ENCODE data around the gene ABCB6. TPM values are rescaled to one million over a fixed set of nuclear protein-coding genes. Genes with fewer than 3 reads are reported as not detected.

Gene ABCB6
- total RNA-seq, 1 donor from 2014 or later: 18.2 TPM

DNA sequence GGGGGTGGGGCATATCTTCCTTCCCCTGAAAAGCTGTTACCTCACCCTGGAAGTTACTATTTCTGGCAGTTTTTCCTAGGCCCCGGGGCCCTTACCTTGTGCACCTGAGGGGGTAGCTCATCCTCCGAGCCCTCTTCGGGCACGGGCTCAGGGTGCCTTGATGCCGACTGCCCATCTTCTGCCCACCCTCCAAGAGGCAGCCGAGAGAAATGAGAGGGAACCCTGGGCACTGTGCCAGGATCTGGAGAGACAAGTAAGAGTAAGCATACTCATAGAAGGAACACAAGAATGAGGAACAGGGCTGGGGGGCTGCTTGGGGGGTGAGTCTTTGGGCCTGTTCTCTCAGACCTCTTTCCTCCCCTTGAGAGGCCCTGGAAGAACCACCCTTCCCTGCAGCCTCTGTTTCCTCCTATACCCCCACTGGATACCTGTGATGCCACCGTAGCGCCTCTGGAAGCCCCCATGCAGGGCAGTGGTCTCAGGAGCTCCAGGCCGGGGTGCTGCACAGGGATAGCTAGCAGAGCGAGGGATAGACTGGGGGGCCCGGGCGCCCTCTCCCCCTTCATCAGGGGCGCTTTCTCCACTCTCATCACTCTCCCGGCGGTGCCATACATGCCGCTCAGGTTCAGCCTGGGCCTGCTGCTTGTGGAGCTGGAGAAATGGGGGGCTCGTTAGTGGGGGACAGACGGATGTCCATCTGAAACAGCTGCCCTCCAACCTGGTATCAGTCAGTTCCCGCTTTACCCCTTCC, 2.1 kb upstream of the ABCB6 start:
- no peaks in the 10 kb centered on the region for H3K9me3 ChIP-seq
- ATAC-seq (no peak), DNase-seq (no peak)
- intact Hi-C loops (cut with DNase I): loop anchor here (10.0 kb wide), 1 partner anchor 46 kb away; the partner anchor contains the start of genes CNPPD1, RETREG2 and SLC23A3
- no peaks in the 10 kb centered on the region for H3K27me3 ChIP-seq
- H3K36me3 ChIP-seq: peaks cover 66% of the 10 kb centered on the region
- H3K4me1 ChIP-seq: peaks cover 21% of the 10 kb centered on the region
- TF ChIP-seq, protein P1, sequence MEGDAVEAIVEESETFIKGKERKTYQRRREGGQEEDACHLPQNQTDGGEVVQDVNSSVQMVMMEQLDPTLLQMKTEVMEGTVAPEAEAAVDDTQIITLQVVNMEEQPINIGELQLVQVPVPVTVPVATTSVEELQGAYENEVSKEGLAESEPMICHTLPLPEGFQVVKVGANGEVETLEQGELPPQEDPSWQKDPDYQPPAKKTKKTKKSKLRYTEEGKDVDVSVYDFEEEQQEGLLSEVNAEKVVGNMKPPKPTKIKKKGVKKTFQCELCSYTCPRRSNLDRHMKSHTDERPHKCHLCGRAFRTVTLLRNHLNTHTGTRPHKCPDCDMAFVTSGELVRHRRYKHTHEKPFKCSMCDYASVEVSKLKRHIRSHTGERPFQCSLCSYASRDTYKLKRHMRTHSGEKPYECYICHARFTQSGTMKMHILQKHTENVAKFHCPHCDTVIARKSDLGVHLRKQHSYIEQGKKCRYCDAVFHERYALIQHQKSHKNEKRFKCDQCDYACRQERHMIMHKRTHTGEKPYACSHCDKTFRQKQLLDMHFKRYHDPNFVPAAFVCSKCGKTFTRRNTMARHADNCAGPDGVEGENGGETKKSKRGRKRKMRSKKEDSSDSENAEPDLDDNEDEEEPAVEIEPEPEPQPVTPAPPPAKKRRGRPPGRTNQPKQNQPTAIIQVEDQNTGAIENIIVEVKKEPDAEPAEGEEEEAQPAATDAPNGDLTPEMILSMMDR (IDR thresholded peaks at IDR 0.05): no peak
- H3K27ac ChIP-seq: no peak overlapping the region
- H3K4me3 ChIP-seq: no peak overlapping the region

DNA sequence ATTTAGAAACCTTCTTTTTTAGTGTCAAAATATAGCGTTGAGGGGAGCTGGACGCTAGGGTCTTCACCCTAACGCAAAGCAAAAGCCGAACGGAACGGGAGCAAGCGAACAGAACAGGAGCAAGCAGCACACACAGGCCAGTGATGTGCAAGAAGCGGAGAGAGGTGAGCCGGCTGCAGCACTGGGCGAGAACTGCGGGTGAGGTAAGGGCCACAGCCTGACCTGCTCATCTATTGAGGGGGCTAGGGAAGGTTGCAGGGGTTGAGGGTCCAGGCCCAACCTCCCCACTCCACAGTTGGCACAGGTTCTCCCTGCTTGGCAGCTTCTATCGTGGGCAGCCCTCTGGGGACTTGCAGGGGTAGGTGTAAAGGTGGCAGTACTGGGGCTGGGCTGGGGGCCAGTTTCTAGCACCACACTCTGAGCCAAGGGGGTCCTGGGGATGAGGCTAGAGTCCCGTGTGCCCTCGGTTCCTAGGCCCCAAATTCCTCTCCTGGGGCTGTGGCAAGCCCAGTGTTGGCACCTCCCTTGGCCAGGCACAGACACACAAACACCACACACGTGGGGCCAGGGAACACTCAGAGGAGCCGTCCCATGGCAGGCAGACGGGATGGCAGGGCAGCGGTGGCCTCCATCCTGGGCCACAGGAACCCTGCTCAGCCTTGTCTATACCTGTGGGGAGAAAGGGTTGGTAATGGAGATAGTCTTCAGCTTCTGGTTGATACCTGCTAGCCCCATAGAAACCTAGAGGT, 1.2 kb upstream of the ABCB6 start:
- TF ChIP-seq, protein P1 (IDR thresholded peaks at IDR 0.05): no peak
- Histone ChIP-seq H3K4me1 (peaks cover 21% of the 10 kb centered on the region), H3K27ac (peak overlapping the region; percentile 75), H3K4me3 (no peak overlapping the region), H3K36me3 (peaks cover 65% of the 10 kb centered on the region), H3K27me3 (no peaks in the 10 kb centered on the region), H3K9me3 (no peaks in the 10 kb centered on the region)
- ATAC-seq: no peak
- no peak for DNase-seq
- intact Hi-C loops (cut with DNase I): loop anchor here (10.0 kb wide), 1 partner anchor 45 kb away; the partner anchor contains the start of genes CNPPD1, RETREG2 and SLC23A3

DNA sequence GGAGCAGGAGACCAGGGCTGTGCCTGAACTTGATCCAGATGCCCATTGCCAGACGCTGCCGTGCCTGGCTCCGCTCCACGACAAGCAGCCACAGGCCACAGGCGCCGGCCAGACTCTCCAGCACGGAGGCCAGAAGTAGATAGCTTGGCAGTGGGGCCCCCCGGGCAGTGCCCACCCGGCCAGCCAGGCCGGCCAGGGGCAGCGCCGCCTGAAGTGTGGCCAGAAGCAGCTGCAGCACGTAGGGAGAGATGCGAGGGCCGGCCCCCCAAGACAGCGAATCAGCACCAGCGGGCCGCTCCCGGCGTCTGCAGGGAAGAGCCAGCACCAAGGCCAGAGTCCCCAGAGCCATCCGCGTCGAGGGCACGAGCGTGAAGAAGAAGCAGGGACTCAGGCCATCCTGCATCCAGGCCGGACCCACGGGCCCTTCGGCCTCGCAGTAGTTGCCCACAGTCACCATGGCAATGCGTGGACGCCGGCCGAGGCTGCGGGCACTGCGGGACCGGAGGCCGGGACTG, 484 bp downstream of the ABCB6 start:
- H3K27ac ChIP-seq: peak overlapping the region; percentile 75
- DNase-seq (peak; percentile 83), ATAC-seq (peak; percentile 67)
- H3K9me3 ChIP-seq: no peaks in the 10 kb centered on the region
- TF ChIP-seq, protein P1 (IDR thresholded peaks at IDR 0.05): no peak
- intact Hi-C loops (cut with DNase I): no loop called here
- no peaks in the 10 kb centered on the region for H3K27me3 ChIP-seq
- peak overlapping the region; percentile 65 for H3K4me3 ChIP-seq
- peaks cover 21% of the 10 kb centered on the region for H3K4me1 ChIP-seq
- peaks cover 59% of the 10 kb centered on the region for H3K36me3 ChIP-seq

GRCh38 chr2:219216535-219216915, 2.2 kb downstream of the ABCB6 start:
- H3K36me3 ChIP-seq: peaks cover 51% of the 10 kb centered on the region
- ATAC-seq: no peak
- no peaks in the 10 kb centered on the region for H3K27me3 ChIP-seq

GRCh38 chr2:219215871-219216534, 2.8 kb downstream of the ABCB6 start:
- TF ChIP-seq, protein P1 (IDR thresholded peaks at IDR 0.05): no peak
- no peaks in the 10 kb centered on the region for H3K27me3 ChIP-seq
- H3K27ac ChIP-seq: no peak overlapping the region
- ATAC-seq (no peak), DNase-seq (no peak)
- H3K4me1 ChIP-seq: peaks cover 21% of the 10 kb centered on the region
- H3K9me3 ChIP-seq: no peaks in the 10 kb centered on the region
- no peak overlapping the region for H3K4me3 ChIP-seq
- peaks cover 46% of the 10 kb centered on the region for H3K36me3 ChIP-seq
- intact Hi-C loops (cut with DNase I): no loop called here

More at GRCh38 chr2:219216535-219216915, 2.2 kb downstream of the ABCB6 start:
- H3K4me3 ChIP-seq: no peak overlapping the region
- DNase-seq: no peak
- peaks cover 21% of the 10 kb centered on the region for H3K4me1 ChIP-seq
- no peak overlapping the region for H3K27ac ChIP-seq
- TF ChIP-seq, protein P1 (IDR thresholded peaks at IDR 0.05): no peak
- no peaks in the 10 kb centered on the region for H3K9me3 ChIP-seq
- intact Hi-C loops (cut with DNase I): no loop called here

Data from upper lobe of right lung (tissue), 1 donor.